COLO829 (cell line): ENCODE measurements around the gene ECHS1.

Source experiments
- DNase-seq: peaks from one replicate; pipeline ENCODE4 v3.0.0; 2012; ENCODE audit warnings: low spot score

ECHS1 gene

DNA sequence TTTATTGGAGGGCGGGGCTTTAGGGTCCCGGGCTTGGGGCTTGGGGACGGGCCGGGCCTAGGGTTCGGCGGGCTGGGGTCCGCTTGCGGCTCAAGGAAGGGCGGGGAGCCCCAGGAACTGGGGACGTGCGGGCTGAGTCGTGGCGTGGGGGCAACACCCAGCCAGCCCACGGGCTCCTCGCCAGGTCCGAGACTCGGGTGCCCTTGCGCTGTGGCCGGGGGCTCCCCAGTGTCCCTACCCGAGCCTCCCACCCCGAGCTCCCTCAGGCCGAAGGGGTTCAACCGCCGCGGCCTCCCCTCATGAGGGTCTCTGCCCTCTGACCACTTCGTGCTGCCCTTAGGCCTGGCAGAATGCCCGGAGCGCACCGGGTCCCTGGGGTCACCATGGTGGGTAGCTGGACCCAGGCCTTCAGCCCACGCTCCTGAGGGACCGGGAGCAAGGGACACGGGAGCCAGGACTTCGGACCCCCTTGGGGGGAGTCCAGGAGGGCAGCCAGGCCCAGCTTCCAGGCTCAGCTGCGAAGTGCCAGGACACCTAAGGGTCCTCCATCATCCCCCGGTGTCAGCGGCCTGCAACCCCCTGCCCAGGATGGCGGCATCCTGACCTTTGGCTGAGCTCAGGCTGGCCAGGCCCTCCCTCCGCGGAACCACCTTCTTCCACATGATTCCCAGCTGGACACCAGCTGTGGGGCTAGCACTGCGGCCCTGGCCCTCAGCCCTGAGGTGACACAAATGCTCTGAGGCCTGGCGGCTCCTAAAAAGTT, 14.8 kb downstream of the ECHS1 start:
- no peak for DNase-seq

DNA sequence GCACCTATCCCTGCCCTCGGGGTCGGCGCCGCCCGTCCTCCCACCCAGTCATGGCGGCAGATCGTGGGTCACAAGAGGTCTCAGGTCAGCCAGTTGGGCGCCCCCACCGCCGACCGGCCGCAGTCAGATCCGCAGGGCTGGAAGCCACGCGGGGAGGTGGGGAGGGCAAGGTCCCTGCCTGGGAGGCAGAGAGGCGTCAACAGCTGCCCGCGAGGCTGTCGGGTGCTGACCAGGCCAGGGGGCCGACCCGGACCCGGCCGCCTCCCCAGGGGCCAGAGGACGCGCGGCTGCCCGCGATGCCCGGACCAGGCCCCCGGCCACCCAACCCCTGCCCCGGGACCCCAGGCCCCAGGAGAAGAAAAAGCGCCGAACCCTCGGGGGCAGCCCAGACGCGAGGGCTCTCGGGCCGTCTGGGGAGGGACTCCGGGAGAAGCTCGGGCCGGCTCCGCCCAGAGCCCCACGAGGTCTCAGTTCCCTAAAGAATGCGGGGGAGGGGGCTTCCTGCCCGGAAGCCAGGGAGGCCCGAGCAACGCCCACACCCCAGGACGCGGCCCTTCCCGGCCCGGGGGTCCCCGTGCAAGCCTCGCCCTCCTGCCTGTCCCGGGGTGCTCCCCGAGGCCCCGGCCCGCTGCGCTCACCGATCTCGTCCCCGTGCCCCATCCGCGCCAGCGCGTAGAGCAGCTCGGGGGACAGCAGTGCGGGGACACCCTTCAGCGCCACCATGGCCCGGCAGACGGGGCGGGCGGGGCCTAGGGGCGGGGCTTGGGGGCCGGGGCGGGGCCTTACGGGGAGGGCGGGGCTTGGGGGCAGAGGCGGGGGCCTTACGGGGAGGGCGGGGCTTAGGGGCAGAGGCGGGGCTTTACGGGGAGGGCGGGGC, 15.6 kb downstream of the ECHS1 start, which contains the start of gene FUOM:
Gene FUOM, minus strand, starts transcription at position 735 of the 877 bp plus-strand sequence. Its CDS starts 12 bp downstream, at position 723.
- DNase-seq = peak; percentile 64

DNA sequence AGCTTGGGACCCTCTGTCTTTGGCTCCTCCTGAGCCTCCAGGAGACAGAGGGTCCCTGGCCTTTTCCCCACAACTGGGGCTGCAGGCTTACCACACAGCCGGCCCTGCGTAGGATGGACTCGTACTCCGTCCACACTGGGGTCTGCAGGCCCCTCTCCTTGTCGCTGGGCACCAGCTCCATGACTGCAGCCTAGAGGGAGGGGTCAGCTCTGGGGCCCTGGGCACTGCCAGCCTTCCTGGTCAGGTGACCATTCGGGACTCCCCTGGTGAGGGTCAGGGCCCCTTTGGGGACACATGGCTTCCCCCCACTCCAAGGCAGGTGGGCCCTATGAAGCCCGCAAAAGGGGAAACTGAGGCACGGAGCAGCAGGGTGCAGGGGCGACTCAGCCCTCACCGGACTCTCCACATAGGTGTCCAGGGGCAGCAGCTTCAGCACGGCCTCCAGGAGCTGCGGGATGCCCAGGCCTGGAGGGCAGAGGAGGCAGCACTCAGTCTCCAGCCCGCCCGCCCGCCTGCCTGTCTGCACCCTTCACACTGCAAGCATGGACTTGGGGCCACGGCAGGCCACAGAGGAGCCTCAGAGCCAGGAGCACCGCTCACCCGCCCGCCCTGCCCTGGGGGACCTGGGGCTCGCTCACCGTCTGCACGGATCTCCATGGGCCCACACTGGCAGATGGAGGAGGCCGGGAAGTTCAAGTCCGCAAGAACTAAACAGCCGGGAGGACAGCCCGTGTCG, 16.4 kb downstream of the ECHS1 start:
- no peak for DNase-seq

DNA sequence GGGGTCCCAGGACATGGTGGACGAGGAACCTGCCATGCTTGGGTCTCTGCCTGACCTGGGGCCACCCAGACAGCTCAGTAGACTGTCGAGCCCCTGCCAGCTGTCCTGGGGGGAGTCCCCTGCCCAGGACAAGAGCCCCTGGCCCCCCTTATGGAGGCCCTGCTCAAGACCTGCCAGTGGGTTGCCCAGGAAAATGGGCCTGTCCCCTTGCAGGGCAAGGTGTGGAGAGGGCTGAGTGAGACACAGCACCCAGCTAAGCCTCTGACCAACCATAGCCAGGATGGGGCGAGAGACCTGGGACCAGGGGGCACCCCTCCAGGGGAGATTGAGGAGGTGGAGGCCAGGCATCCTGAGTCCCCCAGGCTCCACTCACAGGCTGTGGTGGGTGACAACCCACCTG, 17.2 kb downstream of the ECHS1 start:
- no peak for DNase-seq

DNA sequence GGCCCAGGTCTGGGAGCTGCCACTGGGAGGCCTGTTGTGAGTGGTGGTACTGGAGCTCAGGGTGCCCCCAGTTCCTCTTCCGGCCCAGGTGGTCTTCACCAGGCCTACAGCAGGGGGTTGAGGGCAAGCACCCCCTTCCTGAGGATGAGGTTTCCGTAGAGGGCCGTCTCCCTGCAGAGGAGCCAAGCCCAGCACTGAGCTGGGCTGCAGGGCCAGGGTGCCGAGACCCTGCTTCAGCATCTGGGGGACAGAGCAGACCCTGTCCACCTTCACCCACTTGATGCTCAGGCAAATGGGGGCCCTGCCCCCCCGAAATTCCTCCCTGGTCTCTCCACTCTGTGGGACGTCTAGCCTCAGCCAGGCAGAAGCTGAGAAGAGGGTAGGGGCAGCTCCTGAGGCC, 17.9 kb downstream of the ECHS1 start:
- DNase-seq = no peak

DNA sequence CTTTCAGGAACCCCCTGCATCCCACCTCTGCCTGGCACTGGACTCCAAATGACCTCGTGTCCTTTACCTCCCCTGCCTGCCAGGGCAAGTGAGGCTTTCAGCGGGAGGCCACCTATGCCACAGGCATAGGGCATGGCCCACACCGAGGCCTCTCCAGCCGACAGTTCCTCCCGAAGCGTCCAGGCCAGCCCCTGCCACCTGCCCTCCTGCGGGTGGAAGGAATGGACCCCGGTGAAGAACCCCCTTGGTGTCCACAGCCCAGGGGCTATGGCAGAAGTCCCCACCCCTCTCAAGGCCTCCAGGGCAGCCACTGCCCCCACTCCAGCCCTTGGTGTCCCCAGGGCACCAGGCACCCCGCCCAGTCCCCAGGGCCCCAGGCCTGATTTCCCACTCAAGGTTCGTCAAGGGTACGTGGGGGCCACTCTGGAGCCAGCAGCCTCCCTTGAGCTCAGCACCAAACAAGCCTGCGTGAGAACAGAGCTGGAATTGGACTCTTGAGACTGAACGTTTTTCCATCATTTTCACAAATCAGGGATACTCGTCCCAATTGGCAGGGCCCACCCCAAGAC, 18.4 kb downstream of the ECHS1 start:
- DNase-seq = no peak

DNA sequence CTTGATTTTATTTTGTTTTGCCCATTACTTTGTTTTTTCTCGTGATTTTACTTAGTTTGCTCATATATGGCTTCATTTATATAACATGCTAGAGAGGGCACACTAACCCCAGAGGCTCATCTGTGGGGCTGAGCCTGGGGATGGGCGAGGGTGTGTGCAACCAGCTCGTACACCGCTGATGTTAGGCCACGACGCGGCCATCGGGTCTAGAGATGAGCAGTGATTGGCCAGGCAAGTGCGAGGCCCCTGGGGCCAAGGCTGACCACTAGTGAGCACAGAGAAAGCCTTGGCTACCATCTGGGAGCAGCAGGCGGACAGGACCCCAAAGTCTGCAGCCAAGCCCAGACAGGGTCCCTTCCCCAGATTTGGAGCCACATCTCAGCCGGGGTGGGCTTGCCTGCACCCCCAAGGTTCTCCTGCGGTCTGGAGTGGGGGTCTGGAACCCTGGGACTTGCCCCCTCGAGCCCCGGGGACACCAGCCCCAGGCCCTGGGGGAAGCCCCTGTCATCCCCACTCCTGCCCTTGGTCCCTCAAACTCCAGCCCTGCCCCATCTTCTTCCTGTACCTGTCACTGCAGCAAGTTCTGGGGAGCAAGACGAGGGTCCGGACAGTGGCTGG, 19.1 kb downstream of the ECHS1 start:
- DNase-seq = no peak

DNA sequence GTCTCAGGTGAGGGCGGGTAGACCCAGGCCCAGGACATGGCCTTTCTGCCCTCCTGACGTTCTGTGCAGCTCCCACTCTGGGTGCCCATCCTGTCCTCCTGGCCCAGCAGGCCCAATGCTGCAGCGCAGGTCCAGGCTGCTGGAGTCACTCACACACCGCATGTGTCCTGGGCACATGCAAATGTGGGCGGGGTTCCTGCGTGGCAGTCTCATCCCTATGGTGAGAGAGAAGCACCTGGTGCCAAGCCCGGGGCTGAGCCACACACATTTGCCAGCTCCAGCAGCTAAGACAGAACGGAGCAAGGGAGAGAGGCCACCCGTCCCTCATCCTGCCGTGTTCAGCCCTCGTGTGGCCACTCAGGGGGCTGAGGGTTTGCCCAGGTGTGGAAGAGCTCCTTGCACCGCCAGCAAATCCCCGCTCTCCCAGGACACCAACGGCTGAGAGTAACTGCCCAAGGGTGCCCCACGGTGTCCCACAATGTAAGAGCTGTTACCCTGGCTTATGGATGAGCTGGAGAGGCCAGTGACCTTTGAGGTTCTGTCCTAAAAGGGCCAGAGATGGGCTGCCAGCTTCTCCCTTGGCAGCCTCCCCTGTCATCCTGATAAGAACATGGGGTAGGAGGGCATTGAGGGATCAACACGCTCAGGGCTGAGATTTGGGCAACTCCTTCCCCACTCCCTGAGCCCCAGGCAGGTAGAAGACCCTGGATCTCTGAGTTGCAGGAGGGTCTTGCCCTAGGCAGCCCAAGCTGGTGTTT, 19.8 kb downstream of the ECHS1 start:
- DNase-seq = no peak

DNA sequence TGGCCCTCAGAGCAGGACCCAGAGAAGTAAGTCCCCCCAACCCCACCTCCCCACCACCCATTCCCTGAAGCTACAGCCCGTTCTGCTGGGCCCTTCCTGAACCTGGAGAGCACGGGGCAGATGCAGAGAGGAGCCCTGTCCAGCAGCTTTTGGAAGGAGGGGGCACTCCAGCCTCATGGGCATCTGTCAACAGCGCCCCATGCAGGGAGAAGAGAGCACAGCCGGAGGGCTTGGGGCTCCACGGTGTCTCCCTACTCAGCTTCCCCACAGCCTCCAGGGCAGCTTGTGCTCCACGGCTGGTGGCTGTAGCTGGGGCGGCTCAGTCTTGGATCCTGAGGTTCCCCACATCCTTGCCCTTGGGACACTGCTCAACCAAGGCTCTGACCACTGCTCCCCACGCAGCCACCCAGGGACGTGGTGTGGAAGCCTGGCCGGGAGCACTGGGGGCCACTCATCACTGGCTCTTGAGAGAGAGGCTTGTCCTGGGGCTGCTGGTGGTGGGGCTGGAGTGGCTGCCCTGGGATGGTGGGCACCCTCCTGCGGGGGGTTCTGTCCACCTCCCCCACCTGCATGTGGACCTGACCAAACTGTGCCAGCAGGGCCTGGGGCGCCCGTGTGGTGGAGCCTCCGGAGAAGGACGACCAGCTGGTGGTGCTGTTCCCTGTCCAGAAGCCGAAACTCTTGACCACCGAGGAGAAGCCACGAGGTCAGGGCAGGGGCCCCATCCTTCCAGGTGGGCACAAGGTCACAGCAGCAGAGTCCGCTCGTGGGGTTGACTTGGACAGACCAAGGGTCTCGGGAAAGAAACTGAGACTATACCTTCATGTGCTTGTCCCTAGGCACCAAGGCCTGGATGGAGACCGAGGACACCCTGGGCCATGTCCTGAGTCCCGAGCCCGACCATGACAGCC, 21.5 kb downstream of the ECHS1 start:
- no peak for DNase-seq

DNA sequence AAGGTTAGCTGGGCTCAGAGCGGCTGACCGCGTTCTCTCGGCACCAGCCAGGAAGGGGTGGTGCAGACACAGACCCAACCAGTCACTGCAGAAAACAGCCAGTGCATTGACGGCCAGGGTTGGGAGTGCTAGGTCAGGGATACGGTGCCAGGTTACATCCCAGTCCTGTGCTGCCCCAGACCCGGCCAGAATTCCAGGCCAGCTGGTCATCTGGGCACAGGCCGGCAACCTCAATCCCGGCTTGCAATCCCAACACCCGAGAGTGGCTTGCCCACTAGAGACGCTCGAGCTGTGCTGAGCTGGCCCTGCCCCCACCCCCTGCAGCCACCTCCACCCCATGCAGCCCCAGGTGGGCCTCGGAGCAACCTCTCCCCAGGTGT, 22.2 kb downstream of the ECHS1 start:
- no peak for DNase-seq

DNA sequence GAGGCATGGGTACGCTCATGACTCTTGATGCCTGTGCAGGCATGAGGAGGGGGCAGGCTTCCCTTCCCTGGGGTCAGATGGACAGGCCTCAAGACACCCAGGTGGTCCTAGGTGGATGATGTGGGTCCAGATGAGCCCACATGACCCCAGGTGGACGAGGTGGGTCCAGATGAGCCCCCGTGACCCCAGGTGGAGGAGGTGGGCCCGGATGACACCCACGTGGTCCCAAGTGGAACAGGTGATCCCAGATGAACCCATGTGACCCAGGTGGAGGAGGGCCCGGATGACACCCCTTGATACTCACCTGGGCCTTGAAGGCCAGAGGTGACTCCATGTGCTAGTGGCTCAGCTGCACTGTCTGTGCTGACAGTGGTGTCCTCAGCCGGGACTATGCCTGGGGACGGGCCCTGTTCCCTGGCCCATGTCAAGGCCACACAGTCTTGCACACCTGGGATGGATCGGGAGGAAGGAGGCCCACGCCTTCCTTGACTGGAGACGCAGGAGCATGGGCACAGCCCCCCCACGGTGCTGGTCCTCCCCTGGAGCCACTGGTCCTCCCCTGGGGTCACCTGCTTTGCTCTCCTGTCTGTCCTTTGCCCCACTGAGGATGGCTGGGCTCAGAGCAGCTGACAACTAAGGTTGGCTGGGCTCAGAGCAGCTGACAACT, 22.7 kb downstream of the ECHS1 start:
- no peak for DNase-seq

DNA sequence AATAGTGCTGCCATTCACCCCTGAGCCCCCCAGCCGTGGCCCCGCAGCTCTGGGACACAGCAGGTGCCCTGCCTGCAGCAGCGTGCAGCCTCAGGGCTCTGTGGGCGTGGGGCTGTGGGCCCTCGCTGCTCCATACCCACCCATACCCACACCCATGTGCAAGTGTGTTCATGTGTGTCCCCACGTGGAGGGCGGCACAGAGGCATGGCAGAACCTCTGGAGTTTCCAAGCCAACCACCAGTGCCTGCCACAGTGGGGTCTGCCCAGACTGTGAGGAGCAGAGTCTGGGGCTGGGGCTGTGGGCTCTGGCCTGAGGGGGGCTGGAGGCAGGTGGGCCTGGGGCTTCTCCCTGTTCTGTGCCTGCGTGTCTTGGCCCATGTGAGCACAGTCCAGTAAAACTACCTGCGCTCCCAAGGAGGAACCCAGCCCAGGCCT, 23.6 kb downstream of the ECHS1 start:
- DNase-seq = no peak

DNA sequence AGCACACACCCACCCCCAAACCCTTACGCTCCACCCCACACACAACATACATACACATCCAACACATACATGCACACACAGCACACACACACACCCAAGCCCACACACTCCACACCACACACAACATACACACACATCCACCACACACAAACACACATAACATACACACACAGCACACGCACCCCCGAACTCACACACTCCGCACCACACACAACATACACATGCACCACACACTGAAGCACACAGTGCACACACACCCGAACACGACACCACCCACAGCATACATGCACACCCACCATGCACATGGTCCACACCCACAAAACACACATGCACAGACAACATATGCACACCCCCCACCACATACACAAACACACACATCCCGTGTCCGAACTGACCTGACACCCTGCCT, 24.0 kb downstream of the ECHS1 start:
- DNase-seq = no peak

DNA sequence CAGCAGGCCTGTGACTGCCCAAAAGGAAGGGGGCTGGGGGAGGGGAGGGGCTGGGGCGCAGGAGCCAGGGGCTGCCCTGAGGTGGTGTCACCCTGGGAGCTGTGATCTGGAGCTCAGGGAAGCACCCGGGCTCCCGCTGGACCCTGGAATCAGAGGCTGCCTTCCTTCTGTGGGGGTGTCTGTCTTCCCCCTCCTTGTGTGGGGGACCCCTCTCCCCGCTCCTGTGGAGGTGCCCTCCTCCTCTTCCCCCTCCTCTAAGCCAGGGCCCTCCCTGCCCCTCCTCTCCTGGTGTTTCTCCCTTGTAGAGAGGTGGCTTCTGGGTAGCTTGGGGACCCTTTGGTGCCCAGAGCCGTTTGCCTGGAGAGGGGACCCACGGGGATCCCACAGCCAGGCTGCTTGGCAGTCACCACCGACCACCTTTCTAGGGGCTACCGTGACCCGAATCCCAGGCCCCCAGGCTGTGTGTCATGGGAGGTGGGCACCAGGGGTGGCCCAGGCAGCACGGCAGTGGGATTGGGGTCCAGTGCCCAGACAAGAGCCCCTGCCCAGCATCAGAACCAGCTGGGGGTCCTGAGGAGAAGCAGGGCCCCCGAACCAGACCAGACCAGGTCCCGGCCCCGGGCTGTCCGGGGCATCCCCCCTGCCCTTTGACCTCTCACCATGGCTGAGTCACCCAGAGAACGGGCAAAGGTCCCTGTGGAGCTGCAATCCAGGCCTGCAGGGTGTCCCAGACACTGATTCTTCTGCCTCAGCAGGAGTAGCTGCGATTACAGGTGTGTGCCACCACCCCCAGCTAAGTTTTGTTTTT, 25.2 kb downstream of the ECHS1 start:
- DNase-seq = no peak

DNA sequence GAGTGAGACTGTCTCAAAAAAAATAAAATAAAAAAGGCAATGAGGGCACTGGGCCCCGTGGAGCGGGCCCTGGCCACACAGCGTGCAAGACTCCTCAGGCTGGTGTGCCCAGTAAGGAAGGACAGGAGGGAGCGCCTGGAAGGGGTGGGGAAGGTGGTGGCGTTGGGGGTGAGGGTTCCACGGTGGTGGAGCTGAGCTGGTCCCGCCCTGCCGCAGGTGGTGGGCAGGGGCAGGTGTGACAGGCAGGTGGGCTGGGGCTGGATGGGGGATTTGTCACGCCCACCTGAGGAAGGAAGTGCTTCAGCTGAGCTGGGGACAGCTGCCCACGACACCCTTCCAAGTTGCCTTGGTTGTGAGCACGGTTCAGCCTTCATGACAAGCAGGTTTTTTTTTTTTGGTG, 26.7 kb downstream of the ECHS1 start:
- DNase-seq = no peak

DNA sequence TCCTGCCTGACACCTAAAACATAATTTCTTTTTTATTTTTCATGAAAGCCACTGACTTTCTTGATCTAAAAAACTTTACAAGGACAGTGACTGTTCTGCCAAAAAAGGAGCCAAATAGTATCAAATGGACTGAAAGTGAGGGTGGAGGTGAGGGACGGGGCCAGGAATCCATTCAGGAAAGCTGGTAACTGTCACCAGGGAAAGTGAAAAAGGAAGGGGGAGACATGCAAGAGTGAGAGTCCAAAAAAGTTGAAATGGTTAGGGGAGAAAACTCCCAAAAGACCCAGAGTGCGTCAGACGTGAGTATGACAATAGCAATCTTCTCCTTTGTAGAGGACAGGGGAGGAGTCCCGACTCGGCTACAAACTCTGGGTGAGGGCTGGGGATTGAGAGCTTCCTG, 28.9 kb downstream of the ECHS1 start:
- no peak for DNase-seq

DNA sequence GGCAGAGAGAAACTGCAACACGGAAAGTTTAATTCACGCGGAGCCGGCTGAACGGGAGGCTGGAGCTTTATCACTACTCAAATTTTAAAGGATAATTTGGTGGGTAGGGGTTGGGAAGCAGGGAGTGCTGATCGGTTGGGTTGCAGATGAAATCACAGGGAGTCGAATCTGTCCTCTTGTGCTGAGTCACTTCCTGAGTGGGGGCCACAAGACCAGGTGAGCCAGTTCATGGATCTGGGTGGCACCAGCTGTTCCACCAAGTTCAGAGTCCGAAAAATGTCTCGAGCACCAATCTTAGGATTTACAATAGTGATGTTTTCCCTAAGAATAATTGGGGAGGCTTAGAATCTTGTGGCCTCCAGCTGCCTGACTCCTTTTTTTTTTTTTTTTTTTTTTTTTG, 29.6 kb downstream of the ECHS1 start:
- no peak for DNase-seq

DNA sequence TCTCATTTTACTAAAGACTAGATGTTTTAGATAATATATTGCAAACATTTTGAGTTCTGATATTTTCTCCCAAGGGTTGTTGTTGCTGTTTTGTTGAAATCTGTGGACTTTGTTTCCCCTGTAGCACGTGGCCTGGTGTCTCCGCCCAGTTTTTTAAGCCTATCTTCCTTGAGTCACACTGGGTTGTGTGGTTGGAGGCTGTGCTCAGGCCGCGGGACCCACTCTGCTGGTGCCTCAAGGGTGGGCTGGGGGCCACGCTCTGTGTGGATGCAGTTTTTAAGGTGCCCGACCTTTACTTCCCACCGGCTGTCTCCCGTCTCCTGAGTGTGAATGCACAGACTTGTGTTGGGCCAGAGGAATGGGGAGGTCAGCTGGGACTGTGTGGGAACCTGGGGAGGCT, 30.2 kb downstream of the ECHS1 start:
- no peak for DNase-seq

DNA sequence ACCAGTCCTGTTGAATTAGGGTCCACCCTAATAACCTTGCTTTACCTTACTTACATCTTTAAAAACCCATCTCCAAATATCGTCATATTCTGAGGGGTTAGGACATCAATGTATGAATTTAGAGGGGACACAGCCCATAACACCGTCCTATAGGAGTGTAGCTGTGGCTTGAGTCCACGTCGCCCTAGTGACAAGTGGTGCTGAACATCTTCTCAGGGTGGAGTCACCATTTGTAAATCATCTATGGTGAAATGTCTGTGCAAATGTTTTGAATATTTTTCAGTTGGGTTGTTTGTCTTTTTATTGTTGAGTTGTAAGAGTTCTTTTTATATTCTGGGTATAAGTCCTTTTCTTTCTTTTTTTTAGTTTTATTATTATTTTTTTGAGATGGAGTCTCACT, 31.2 kb downstream of the ECHS1 start:
- DNase-seq = no peak
